Memory B cell (primary cell): ENCODE results near the gene CSH2.
"Not testable (repeated sequence)": the region's sequence is repeated elsewhere in the genome, so short reads cannot be mapped to it uniquely, and the experiment has no call there.

Source experiments
- ATAC-seq: fragments of 150-1000 bp; cut with Tn5 transposase; 2 replicates; pipeline ENCODE4 v1.10.0; 2021; ENCODE audit warnings: low read depth, mild to moderate bottlenecking, moderate library complexity
- DNase-seq, 2 donors: peaks; one replicate each; pipeline ENCODE4 v3.0.0; 2022; ENCODE audit warnings: low spot score in 2 of 2
- H3K27ac Mint-ChIP-seq: one replicate; pipeline ENCODE4 v1.8.0; 2022; ENCODE audit warnings: mild to moderate bottlenecking, moderate library complexity, mixed read lengths
- H3K27me3 Mint-ChIP-seq: one replicate; pipeline ENCODE4 v1.8.0; 2022; ENCODE audit warnings: mixed read lengths
- H3K36me3 Mint-ChIP-seq: one replicate; pipeline ENCODE4 v1.8.0; 2022; ENCODE audit warnings: mild to moderate bottlenecking, mixed read lengths
- H3K4me1 Mint-ChIP-seq: one replicate; pipeline ENCODE4 v1.8.0; 2022; ENCODE audit warnings: mixed read lengths
- H3K4me3 Mint-ChIP-seq: one replicate; pipeline ENCODE4 v1.8.0; 2022; ENCODE audit warnings: mild to moderate bottlenecking, moderate library complexity, mixed read lengths
- H3K9me3 Mint-ChIP-seq: one replicate; pipeline ENCODE4 v1.8.0; 2022; ENCODE audit warnings: mixed read lengths

Gene CSH2

GRCh38 chr17:63873577-63873976, at the start of gene CSH2:
Gene CSH2, minus strand, starts transcription at chr17:63873677. Its CDS starts 63 bp downstream, at chr17:63873614.
- H3K27me3 Mint-ChIP-seq, ATAC-seq, H3K9me3 Mint-ChIP-seq, DNase-seq, H3K36me3 Mint-ChIP-seq, H3K27ac Mint-ChIP-seq, H3K4me3 Mint-ChIP-seq: not testable (repeated sequence)
- peaks cover 10% of the 10 kb centered on the region for H3K4me1 Mint-ChIP-seq

DNA sequence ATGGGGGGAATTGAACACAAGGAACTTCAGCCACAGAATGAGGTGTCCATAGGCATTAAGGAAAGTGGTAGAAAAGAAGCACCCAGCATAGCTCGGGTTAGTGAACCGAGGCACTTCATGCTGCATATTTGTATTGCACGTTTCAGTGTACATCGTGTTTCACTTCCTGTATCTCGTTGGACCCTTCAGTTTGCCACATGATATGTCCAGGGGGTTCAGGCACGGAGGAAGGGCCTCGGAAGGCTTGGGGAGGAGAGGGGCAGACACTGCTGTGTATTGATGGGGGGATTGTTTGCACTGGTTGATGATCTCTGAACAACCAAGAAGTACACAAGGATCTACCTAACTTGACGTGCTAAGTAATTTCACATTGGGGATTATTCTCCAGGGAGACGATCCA, 48.9 kb upstream of the CSH2 start:
- not testable (repeated sequence) for H3K27me3 Mint-ChIP-seq, H3K36me3 Mint-ChIP-seq, H3K9me3 Mint-ChIP-seq
- Mint-ChIP-seq H3K27ac (peak overlapping the region; percentile 91), H3K4me3 (peak overlapping the region; percentile 72), H3K4me1 (peaks cover 45% of the 10 kb centered on the region)
- ATAC-seq (peak; percentile 65), DNase-seq (peak in 1 of 2 donors; percentile 51)

GRCh38 chr17:63920779-63921178, 47.3 kb upstream of the CSH2 start:
- ATAC-seq = peak; percentile 18
- Mint-ChIP-seq H3K27ac (peak overlapping the region; percentile 85), H3K4me1 (peaks cover 46% of the 10 kb centered on the region), H3K4me3 (peak overlapping the region; percentile 40)
- H3K27me3 Mint-ChIP-seq, H3K36me3 Mint-ChIP-seq, DNase-seq, H3K9me3 Mint-ChIP-seq: not testable (repeated sequence)

DNA sequence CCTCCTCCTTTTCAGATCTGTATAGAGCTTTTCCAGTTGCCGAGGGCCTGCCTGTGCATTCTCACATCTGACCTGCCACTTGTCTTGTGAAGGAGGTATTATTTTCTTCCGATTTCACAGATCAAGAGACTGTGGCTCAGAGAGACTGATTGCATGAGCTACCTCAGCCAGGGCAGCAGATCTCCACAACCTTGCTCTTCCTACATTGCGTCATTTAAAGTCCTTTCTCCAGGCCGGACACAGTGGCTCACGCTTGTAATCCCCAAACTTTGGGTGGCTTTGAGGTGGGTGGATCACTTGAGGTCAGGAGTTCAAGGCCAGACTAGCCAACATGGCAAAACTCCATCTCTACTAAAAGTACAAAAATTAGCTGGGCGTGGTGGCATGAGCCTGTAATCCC, 46.6 kb upstream of the CSH2 start:
- not testable (repeated sequence) for DNase-seq, H3K9me3 Mint-ChIP-seq, H3K36me3 Mint-ChIP-seq, ATAC-seq, H3K27me3 Mint-ChIP-seq
- Mint-ChIP-seq H3K27ac (peak overlapping the region; percentile 85), H3K4me1 (peaks cover 46% of the 10 kb centered on the region), H3K4me3 (peak overlapping the region; percentile 71)

DNA sequence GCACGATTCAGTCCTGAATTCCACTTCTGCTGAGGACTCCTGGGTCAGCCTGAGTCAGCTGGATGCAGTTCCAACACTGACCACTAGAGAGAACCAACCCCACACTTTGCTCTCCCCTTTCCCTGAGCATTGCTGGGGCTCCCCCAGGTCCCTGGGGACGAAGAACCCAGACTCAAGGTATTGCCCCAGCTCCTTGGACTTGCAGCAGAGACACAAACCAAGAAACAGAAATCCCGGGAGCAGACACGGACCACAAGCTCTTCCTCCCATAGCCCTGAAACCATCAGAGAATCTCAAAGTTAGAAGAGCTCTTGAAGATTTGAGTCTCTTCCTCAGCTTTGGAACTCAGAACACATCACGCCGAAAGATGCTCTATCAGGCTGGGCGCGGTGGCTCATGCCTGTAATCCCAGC, 45.8 kb upstream of the CSH2 start:
- DNase-seq = peak; percentile 84 to 88
- Mint-ChIP-seq H3K36me3 (no peaks in the 10 kb centered on the region), H3K9me3 (no peaks in the 10 kb centered on the region), H3K4me3 (peak overlapping the region; percentile 75), H3K27ac (peak overlapping the region; percentile 9), H3K4me1 (peaks cover 42% of the 10 kb centered on the region), H3K27me3 (no peaks in the 10 kb centered on the region)
- ATAC-seq = peak; percentile 55

DNA sequence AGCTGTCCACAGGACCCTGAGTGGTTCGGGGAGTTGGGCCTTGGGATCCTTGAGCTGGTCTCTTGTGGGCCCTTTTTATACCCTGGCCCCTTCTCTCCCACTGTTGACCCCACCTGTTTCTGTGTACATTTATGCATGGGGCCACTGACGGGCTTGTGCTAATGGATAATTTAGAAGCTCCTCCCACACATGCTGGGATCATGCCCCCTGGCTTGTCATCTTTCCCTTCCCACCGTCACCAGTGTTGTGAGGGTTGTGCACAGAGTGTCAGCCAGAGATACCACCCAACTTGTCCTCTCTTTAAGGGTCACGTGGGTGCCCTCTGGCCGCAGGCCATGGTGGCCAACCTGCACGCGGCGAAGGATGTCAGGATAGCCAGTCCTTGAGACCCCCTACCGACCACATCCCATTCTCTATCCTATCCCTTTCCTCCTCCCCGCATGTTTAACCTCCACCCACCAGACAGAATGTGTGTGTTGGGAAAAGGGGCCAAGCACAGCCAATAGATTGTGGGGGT, 45.4 kb upstream of the CSH2 start, which contains the start of gene GH1:
Gene GH1 (minus strand): TSS at position 51 of the 517 bp plus-strand sequence. CDS start 63 bp downstream, outside the sequence.
- peaks cover 40% of the 10 kb centered on the region for H3K4me1 Mint-ChIP-seq

GRCh38 chr17:63918305-63918704, 44.8 kb upstream of the CSH2 start:
- H3K27ac Mint-ChIP-seq = no peak overlapping the region
- no peak for DNase-seq
- no peak for ATAC-seq

More for the DNA sequence above, 45.4 kb upstream of the CSH2 start, which contains the start of gene GH1:
- not testable (repeated sequence) for DNase-seq, H3K9me3 Mint-ChIP-seq, H3K36me3 Mint-ChIP-seq, H3K27me3 Mint-ChIP-seq, ATAC-seq
- Mint-ChIP-seq H3K27ac (peak within 1 kb of the TSS; percentile 9), H3K4me3 (peak within 1 kb of the TSS; percentile 75)

GRCh38 chr17:63917646-63918045, 44.2 kb upstream of the CSH2 start:
- no peak for ATAC-seq
- H3K4me1 Mint-ChIP-seq = peaks cover 36% of the 10 kb centered on the region
- H3K27me3 Mint-ChIP-seq = no peaks in the 10 kb centered on the region
- no peaks in the 10 kb centered on the region for H3K9me3 Mint-ChIP-seq
- H3K36me3 Mint-ChIP-seq = no peaks in the 10 kb centered on the region
- no peak overlapping the region for H3K27ac Mint-ChIP-seq
- H3K4me3 Mint-ChIP-seq = no peak overlapping the region
- DNase-seq = no peak

More at GRCh38 chr17:63918305-63918704, 44.8 kb upstream of the CSH2 start:
- no peaks in the 10 kb centered on the region for H3K27me3 Mint-ChIP-seq
- no peaks in the 10 kb centered on the region for H3K36me3 Mint-ChIP-seq
- peaks cover 37% of the 10 kb centered on the region for H3K4me1 Mint-ChIP-seq
- H3K4me3 Mint-ChIP-seq = no peak overlapping the region
- no peaks in the 10 kb centered on the region for H3K9me3 Mint-ChIP-seq

DNA sequence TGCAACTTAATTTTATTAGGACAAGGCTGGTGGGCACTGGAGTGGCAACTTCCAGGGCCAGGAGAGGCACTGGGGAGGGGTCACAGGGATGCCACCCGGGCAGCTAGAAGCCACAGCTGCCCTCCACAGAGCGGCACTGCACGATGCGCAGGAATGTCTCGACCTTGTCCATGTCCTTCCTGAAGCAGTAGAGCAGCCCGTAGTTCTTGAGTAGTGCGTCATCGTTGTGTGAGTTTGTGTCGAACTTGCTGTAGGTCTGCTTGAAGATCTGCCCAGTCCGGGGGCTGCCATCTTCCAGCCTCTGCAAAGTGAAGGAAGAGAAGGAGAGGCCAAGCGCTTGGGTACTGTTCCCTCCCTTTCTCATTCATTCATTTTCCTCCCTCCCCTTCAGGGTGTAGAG, 43.7 kb upstream of the CSH2 start:
- ATAC-seq, H3K9me3 Mint-ChIP-seq, H3K36me3 Mint-ChIP-seq, H3K4me3 Mint-ChIP-seq, H3K27me3 Mint-ChIP-seq, H3K27ac Mint-ChIP-seq, DNase-seq: not testable (repeated sequence)
- H3K4me1 Mint-ChIP-seq = peaks cover 33% of the 10 kb centered on the region

GRCh38 chr17:63916566-63917185, 43.2 kb upstream of the CSH2 start:
- Mint-ChIP-seq H3K4me3 (no peak overlapping the region), H3K36me3 (no peaks in the 10 kb centered on the region), H3K9me3 (no peaks in the 10 kb centered on the region), H3K27me3 (no peaks in the 10 kb centered on the region), H3K27ac (peak overlapping the region; percentile 31), H3K4me1 (peaks cover 33% of the 10 kb centered on the region)
- ATAC-seq = no peak
- DNase-seq = no peak

DNA sequence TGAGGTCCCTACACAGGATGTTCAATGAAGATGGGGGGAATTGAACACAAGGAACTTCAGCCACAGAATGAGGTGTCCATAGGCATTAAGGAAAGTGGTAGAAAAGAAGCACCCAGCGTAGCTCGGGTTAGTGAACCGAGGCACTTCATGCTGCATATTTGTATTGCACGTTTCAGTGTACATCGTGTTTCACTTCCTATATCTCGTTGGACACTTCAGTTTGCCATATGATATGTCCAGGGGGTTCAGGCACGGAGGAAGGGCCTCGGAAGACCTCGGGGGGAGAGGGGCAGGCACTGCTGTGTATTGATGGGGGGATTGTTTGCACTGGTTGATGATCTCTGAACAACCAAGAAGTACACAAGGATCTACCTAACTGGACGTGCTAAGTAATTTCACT, 42.3 kb upstream of the CSH2 start:
- Mint-ChIP-seq H3K27ac (peak overlapping the region; percentile 31), H3K4me3 (peak overlapping the region; percentile 77)

DNA sequence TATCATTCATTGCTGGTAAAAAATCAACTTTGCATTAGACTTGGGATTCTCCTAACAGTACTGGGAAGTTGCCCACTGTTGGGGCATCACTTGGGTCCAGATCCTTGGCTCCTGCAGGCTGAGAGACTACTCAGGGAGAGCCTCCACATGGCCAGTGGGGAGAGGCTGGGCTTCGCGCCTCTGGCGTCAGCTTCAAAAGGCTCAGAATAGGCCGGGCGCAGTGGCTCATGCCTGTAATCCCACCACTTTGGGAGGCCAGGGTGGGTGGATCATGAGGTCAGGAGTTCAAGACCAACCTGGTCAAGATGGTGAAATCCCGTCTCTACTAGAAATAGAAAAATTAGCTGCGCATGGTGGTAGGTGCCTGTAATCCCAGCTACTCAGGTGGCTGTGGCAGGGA, 41.0 kb upstream of the CSH2 start:
- no peaks in the 10 kb centered on the region for H3K36me3 Mint-ChIP-seq
- DNase-seq (no peak), ATAC-seq (no peak)
- H3K4me1 Mint-ChIP-seq = peaks cover 28% of the 10 kb centered on the region
- H3K27ac Mint-ChIP-seq = no peak overlapping the region
- peaks cover 4% of the 10 kb centered on the region for H3K27me3 Mint-ChIP-seq
- no peak overlapping the region for H3K4me3 Mint-ChIP-seq
- no peaks in the 10 kb centered on the region for H3K9me3 Mint-ChIP-seq

More for the DNA sequence above, 42.3 kb upstream of the CSH2 start:
- not testable (repeated sequence) for DNase-seq, H3K36me3 Mint-ChIP-seq, H3K27me3 Mint-ChIP-seq, H3K9me3 Mint-ChIP-seq
- H3K4me1 Mint-ChIP-seq = peaks cover 36% of the 10 kb centered on the region
- peak; percentile 67 for ATAC-seq

DNA sequence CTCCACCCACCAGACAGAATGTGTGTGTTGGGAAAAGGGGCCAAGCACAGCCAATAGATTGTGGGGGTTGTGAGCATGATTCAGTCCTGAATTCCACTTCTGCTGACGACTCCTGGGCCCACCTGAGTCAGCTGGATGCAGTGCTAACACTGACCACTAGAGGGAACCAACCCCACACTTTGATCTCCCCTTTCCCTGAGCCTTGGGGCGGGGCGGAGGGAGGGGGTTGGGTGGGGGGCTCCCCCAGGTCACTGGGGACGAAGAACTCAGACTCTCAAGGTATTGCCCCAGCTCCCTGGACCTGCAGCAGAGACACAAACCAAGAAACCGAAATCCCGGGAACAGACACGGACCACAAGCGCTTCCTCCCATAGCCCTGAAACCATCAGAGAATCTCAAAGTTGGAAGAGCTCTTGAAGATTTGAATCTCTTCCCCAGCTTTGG, 38.2 kb upstream of the CSH2 start:
- Mint-ChIP-seq H3K4me3 (no peak overlapping the region), H3K9me3 (no peaks in the 10 kb centered on the region), H3K36me3 (no peaks in the 10 kb centered on the region), H3K27me3 (peaks cover 4% of the 10 kb centered on the region), H3K4me1 (peaks cover 23% of the 10 kb centered on the region), H3K27ac (no peak overlapping the region)
- ATAC-seq = peak; percentile 54
- DNase-seq = peak; percentile 76 to 80

GRCh38 chr17:63911041-63911635, 37.7 kb upstream of the CSH2 start, which contains the start of gene CSHL1:
Gene CSHL1, minus strand, starts transcription at chr17:63911258. Its CDS starts 62 bp downstream, at chr17:63911196.
- H3K27ac Mint-ChIP-seq = no peak within 1 kb of the TSS
- no peak within 1 kb of the TSS for H3K4me3 Mint-ChIP-seq
- peaks cover 18% of the 10 kb centered on the region for H3K4me1 Mint-ChIP-seq
- H3K36me3 Mint-ChIP-seq = no peaks in the 10 kb centered on the region
- peaks cover 4% of the 10 kb centered on the region for H3K27me3 Mint-ChIP-seq
- ATAC-seq = no peak
- no peak for DNase-seq
- no peaks in the 10 kb centered on the region for H3K9me3 Mint-ChIP-seq
